HCT116 (cell line): ENCODE data around the gene MAGEA8.

Source experiments
- CTCF ChIP-seq, 3 experiments: fragments of 200-600 bp in 1 of 3; sonication (generic) in 1 of 3; IDR thresholded peaks in 2 of 3; conservative IDR thresholded peaks in 1 of 3; 2 replicates each; pipeline ENCODE4 v1.5.1; 2012 to 2017; ENCODE audit warnings: low read depth in 2 of 3, low read length in 2 of 3, antibody characterized with exemption in 1 of 3, borderline replicate concordance in 1 of 3, control low read depth in 1 of 3, mild to moderate bottlenecking in 1 of 3, mixed read lengths in 1 of 3, mixed run types in 1 of 3, moderate library complexity in 1 of 3; ENCODE audit not compliant: insufficient read depth in 1 of 3
- SRF ChIP-seq: IDR thresholded peaks from 2 replicates; pipeline ENCODE4 v1.6.1; 2012; ENCODE audit warnings: low read depth

DNA sequence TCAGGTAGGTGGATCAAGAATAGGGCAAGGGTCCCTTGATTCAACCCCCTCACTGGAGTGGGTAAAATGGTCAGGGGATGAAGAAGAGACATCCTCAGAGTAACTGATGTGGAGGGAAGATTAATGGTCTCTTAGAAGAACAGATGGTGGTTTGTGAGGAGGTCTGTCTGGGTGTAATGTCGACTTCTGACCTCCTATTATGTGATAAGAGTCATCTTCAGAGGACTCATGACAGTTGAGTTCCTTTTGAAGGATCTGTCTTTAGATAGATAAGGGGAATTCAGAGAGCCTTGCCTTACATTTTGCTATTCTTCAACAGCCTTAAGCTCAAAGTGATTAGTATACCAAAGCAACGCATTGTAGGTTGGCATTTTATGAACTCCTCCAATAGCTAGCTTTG is 27.1 kb upstream of the MAGEA8 start:
- TF ChIP-seq SRF (no peak), CTCF (IDR thresholded peaks at IDR 0.05 in 2 of 3, conservative IDR thresholded peaks at IDR 0.05 in 1 of 3; ENCODE audit: borderline replicate concordance in 1 of 3, insufficient read depth in 1 of 3, low read depth in 2 of 3, low read length in 2 of 3) (no peak)
